Panc1 (cell line): ENCODE results near the gene ABCF2. TPM values are rescaled to one million over a fixed set of nuclear protein-coding genes. Genes with fewer than 3 reads are reported as not detected.

Experiments used
- ATAC-seq: fragments of 200-7000 bp; cut with Tn5 transposase; 2 replicates; pipeline ENCODE4 v1.9.1; 2020; ENCODE audit warnings: mild to moderate bottlenecking, moderate library complexity
- BruUV-seq: library from RNA; stranded (reverse); fragments of 400-500 nt; replicated peaks from 2 replicates; lab custom pipeline; 2021; lab: Mats Ljungman, UMichigan
- CTCF ChIA-PET: fragments of 300-600 bp; sonication (Branson Sonifier 250); formaldehyde crosslinking; loops from one replicate; lab custom pipeline; 2022; ENCODE audit warnings: antibody characterized with exemption; lab: Charles Lee
- POLR2A ChIA-PET: fragments of 300-600 bp; sonication (Branson Sonifier 250); formaldehyde crosslinking; loops from one replicate; lab custom pipeline; 2022; ENCODE audit warnings: antibody characterized with exemption; lab: Charles Lee
- DNase-seq: peaks from one replicate; pipeline ENCODE4 v3.0.0-alpha.2; 2010; ENCODE audit warnings: low read depth, low spot score
- H3K27ac ChIP-seq: 2 replicates; pipeline ENCODE4 v1.5.1; 2011; ENCODE audit warnings: mild to moderate bottlenecking, low read length, inconsistent platforms
- H3K27me3 ChIP-seq: fragments of 200-500 bp; sonication (Bioruptor generic); 2 replicates; pipeline ENCODE4 v1.6.0; 2014; ENCODE audit warnings: low read length, inconsistent platforms; ENCODE audit not compliant: control insufficient read depth, insufficient read depth
- H3K36me3 ChIP-seq: fragments of 200-500 bp; sonication (Bioruptor generic); 2 replicates; pipeline ENCODE4 v1.5.1; 2014; ENCODE audit warnings: inconsistent platforms, mild to moderate bottlenecking, low read length, moderate library complexity; ENCODE audit not compliant: control insufficient read depth, insufficient read depth
- H3K4me1 ChIP-seq: 2 replicates; pipeline ENCODE4 v1.5.1; 2011; ENCODE audit warnings: inconsistent platforms, mild to moderate bottlenecking, low read length, moderate library complexity; ENCODE audit not compliant: control insufficient read depth, insufficient read depth
- H3K4me3 ChIP-seq, 2 experiments: 2 replicates each; pipeline ENCODE4 v1.5.1; 2011 to 2012; ENCODE audit warnings: low read depth in 2 of 2, low read length in 2 of 2, mild to moderate bottlenecking in 2 of 2, inconsistent platforms in 1 of 2, moderate library complexity in 1 of 2
- H3K9me3 ChIP-seq: fragments of 200-500 bp; sonication (Bioruptor generic); 2 replicates; pipeline ENCODE4 v1.5.1; 2014; ENCODE audit warnings: low read depth, mild to moderate bottlenecking, inconsistent platforms, low read length, moderate library complexity; ENCODE audit not compliant: control insufficient read depth, insufficient read depth
- POLR2AphosphoS5 ChIP-seq: IDR thresholded peaks from 2 replicates; pipeline ENCODE4 v1.6.1; 2012; ENCODE audit warnings: mild to moderate bottlenecking, low read depth, low read length, moderate library complexity
- SIN3A ChIP-seq: IDR thresholded peaks from 2 replicates; pipeline ENCODE4 v1.6.1; 2012; ENCODE audit warnings: low read depth, mild to moderate bottlenecking, low read length, moderate library complexity, borderline replicate concordance; ENCODE audit not compliant: insufficient read depth
- TCF7L2 ChIP-seq: IDR thresholded peaks from 2 replicates; pipeline ENCODE4 v1.6.1; 2011; ENCODE audit warnings: mild to moderate bottlenecking, low read depth, low read length, inconsistent platforms
- in situ Hi-C: cut with HindIII; loops from 2 replicates; pipeline ENCODE4 v1.10.0; 2016; ENCODE audit warnings: low sequenced_read_pairs, low pct_unique_long_range_greater_than_20kb
- intact Hi-C: fragments of 100-400 bp; cut with micrococcal nuclease; formaldehyde crosslinking; loops from one replicate; pipeline ENCODE4 v1.10.0; 2022; ENCODE audit not compliant: unreplicated experiment
- total RNA-seq: library from RNA; stranded (reverse); gene quantifications from one replicate; pipeline ENCODE4 v1.2.1, GENCODE V29; 2021; ENCODE audit not compliant: unreplicated experiment
- TF ChIP-seq, protein P1 (sequence below), 2 experiments: IDR thresholded peaks; 2 replicates each; pipeline ENCODE4 v1.6.1; 2011 to 2012; ENCODE audit warnings: low read depth in 2 of 2, control low read depth in 1 of 2, low read length in 1 of 2, mild to moderate bottlenecking in 1 of 2, moderate library complexity in 1 of 2; ENCODE audit not compliant: insufficient read depth in 1 of 2
- TF ChIP-seq, protein P2 (sequence below): fragments of 450-650 bp; IDR thresholded peaks from 2 replicates; pipeline ENCODE4 v1.5.1; 2017; ENCODE audit warnings: mild to moderate bottlenecking

ABCF2 gene
- total RNA-seq, 1 experiment from 2014 or later: 64.4 TPM

DNA sequence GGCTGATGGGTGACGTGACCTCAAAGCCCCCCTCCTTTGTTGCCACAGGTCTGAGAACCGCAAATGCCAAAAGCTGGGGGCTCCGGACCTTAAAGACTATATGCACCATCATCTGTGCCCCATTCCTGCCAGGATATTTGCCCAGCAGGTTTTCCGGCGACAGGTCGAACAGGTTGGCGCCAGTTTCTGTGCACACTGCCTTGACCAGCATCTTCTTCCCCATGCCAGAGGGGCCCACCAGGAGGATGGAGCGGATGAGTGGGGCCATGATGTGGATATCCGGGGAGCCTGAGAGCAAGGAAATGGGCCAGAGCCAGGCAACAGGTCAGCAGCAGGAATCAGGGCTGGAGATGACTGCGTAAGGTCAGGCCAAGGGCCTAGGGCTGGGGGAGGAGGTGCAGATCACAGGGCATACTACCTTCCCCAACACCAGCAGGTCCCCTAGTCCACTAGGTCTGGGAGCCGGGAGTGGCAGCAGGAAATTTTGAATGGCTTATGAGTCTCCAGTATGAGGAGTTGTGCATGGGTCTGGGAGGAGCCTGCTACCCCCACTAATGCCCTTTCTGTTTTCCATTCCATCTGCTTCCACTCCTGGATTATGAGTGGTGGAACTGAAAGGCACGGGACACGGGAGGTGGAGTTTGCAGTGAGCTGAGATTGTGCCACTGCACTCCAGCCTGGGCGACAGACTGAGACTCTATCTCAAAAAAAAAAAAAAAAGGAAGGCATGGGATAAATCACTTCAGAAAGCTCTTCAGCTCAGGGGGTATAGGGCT is 33.6 kb downstream of the ABCF2 start:
- ChIA-PET CTCF (no interaction called here), POLR2A (no interaction called here)
- in situ Hi-C loops: no loop called here
- no peak overlapping the region for H3K4me3 ChIP-seq
- ATAC-seq (no peak), DNase-seq (no peak)
- no peak overlapping the region for H3K27ac ChIP-seq
- no peaks in the 10 kb centered on the region for H3K4me1 ChIP-seq
- peaks cover 5% of the 10 kb centered on the region for H3K27me3 ChIP-seq
- H3K9me3 ChIP-seq: no peaks in the 10 kb centered on the region
- no TSS peak for BruUV-seq
- TF ChIP-seq, protein P1, sequence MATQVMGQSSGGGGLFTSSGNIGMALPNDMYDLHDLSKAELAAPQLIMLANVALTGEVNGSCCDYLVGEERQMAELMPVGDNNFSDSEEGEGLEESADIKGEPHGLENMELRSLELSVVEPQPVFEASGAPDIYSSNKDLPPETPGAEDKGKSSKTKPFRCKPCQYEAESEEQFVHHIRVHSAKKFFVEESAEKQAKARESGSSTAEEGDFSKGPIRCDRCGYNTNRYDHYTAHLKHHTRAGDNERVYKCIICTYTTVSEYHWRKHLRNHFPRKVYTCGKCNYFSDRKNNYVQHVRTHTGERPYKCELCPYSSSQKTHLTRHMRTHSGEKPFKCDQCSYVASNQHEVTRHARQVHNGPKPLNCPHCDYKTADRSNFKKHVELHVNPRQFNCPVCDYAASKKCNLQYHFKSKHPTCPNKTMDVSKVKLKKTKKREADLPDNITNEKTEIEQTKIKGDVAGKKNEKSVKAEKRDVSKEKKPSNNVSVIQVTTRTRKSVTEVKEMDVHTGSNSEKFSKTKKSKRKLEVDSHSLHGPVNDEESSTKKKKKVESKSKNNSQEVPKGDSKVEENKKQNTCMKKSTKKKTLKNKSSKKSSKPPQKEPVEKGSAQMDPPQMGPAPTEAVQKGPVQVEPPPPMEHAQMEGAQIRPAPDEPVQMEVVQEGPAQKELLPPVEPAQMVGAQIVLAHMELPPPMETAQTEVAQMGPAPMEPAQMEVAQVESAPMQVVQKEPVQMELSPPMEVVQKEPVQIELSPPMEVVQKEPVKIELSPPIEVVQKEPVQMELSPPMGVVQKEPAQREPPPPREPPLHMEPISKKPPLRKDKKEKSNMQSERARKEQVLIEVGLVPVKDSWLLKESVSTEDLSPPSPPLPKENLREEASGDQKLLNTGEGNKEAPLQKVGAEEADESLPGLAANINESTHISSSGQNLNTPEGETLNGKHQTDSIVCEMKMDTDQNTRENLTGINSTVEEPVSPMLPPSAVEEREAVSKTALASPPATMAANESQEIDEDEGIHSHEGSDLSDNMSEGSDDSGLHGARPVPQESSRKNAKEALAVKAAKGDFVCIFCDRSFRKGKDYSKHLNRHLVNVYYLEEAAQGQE (IDR thresholded peaks at IDR 0.05; ENCODE audit: insufficient read depth in 1 of 2, low read depth in 2 of 2, low read length in 1 of 2): no peak
- no peak for TF ChIP-seq POLR2AphosphoS5
- TF ChIP-seq, protein P2, sequence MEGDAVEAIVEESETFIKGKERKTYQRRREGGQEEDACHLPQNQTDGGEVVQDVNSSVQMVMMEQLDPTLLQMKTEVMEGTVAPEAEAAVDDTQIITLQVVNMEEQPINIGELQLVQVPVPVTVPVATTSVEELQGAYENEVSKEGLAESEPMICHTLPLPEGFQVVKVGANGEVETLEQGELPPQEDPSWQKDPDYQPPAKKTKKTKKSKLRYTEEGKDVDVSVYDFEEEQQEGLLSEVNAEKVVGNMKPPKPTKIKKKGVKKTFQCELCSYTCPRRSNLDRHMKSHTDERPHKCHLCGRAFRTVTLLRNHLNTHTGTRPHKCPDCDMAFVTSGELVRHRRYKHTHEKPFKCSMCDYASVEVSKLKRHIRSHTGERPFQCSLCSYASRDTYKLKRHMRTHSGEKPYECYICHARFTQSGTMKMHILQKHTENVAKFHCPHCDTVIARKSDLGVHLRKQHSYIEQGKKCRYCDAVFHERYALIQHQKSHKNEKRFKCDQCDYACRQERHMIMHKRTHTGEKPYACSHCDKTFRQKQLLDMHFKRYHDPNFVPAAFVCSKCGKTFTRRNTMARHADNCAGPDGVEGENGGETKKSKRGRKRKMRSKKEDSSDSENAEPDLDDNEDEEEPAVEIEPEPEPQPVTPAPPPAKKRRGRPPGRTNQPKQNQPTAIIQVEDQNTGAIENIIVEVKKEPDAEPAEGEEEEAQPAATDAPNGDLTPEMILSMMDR: no peak
- TF ChIP-seq SIN3A: no peak
- no peak for TF ChIP-seq TCF7L2
- no peaks in the 10 kb centered on the region for H3K36me3 ChIP-seq
- intact Hi-C loops: no loop called here

DNA sequence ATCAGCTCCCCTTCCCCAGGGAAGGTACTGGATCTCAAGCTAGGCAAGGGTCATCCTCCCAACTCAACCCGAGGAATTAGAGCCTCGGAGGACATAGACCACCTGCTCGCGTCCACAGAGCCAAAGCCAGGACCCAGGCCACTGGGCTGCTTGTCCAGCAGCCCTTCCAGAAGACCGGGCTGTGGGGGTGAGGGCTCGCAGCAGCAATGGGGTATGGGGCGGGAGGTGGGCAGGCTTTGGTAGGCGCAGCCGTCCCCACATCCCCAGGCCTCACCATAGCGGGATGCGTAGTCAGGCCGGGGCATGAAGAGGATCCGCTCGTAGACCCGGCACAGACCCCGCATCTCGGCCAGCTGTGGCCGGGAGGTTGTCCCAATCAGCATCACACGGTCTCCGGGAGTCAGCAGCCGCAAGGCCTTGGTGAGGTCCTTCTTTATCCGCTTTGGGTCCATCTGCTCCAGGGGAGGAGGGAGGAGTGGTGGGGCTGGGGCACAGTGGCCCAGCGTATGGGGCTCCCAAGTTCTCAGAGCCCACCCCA is 34.9 kb downstream of the ABCF2 start:
- TF ChIP-seq, protein P1 (IDR thresholded peaks at IDR 0.05; ENCODE audit: insufficient read depth in 1 of 2, low read depth in 2 of 2, low read length in 1 of 2): no peak
- TF ChIP-seq, protein P2: no peak
- TF ChIP-seq POLR2AphosphoS5 (no peak), TCF7L2 (no peak), SIN3A (no peak)
- no peaks in the 10 kb centered on the region for H3K36me3 ChIP-seq
- peaks cover 5% of the 10 kb centered on the region for H3K27me3 ChIP-seq
- intact Hi-C loops: no loop called here
- no peak overlapping the region for H3K4me3 ChIP-seq
- no peak for DNase-seq
- POLR2A ChIA-PET: no interaction called here
- no TSS peak for BruUV-seq
- no peaks in the 10 kb centered on the region for H3K9me3 ChIP-seq
- in situ Hi-C loops: no loop called here
- no peak overlapping the region for H3K27ac ChIP-seq
- CTCF ChIA-PET: no interaction called here
- no peak for ATAC-seq
- H3K4me1 ChIP-seq: no peaks in the 10 kb centered on the region
